SK-N-SH (cell line): ENCODE results near the gene CA7.

Experiments
- CTCF ChIP-seq: fragments of 200-600 bp; sonication (generic); IDR thresholded peaks from 2 replicates; pipeline ENCODE4 v1.6.1; 2017; ENCODE audit warnings: antibody characterized with exemption, mild to moderate bottlenecking, moderate library complexity
- EP300 ChIP-seq, 2 experiments: IDR thresholded peaks; 2 replicates each; pipeline versions ENCODE4 v1.4.0 to v1.6.1; 2012; ENCODE audit warnings: borderline replicate concordance in 1 of 2, low read depth in 1 of 2, low read length in 1 of 2
- EZH2phosphoT487 ChIP-seq: fragments of 200-600 bp; sonication (generic); IDR thresholded peaks from 2 replicates; pipeline ENCODE4 v1.6.1; 2017; ENCODE audit warnings: low read depth, mixed run types, mild to moderate bottlenecking, antibody characterized with exemption, moderate library complexity, borderline replicate concordance
- MEF2A ChIP-seq: IDR thresholded peaks from 2 replicates; pipeline ENCODE4 v1.4.0; 2012; ENCODE audit warnings: low read depth, borderline replicate concordance
- RAD21 ChIP-seq: IDR thresholded peaks from 2 replicates; pipeline ENCODE4 v1.6.1; 2012; ENCODE audit warnings: mild to moderate bottlenecking, low read length
- USF1 ChIP-seq: IDR thresholded peaks from 2 replicates; pipeline ENCODE4 v1.4.0; 2012; ENCODE audit warnings: low read depth, borderline replicate concordance
- YY1 ChIP-seq: IDR thresholded peaks from 2 replicates; pipeline ENCODE4 v1.4.0; 2012; ENCODE audit warnings: low read depth, mild to moderate bottlenecking

- TF ChIP-seq EZH2phosphoT487 (no peak), MEF2A (no peak), USF1 (no peak), CTCF (no peak), EP300 (IDR thresholded peaks at IDR 0.05; ENCODE audit: borderline replicate concordance in 1 of 2, low read depth in 1 of 2, low read length in 1 of 2) (no peak), YY1 (no peak), RAD21 (no peak)
These were observed 47.6 kb downstream of the CA7 start for GRCh38 chr16:66891797-66892196.
